Astrocyte (in vitro differentiated cells and primary cell): ENCODE data around the gene SRSF7. TPM values are rescaled to one million over a fixed set of nuclear protein-coding genes. Genes with fewer than 3 reads are reported as not detected.
A peak's percentile ranks its signal among the peaks of the same experiment; 100 is the strongest.

ENCODE experiments used
- DNase-seq: peaks from one replicate; pipeline ENCODE4 v3.0.0-alpha.2; 2010; ENCODE audit warnings: low read depth
- FAIRE-seq: peaks from 2 replicates; lab custom pipeline; 2011; peaks lifted over from hg19 to GRCh38; lab: Jason Lieb, UNC
- H2AFZ ChIP-seq: 2 replicates; pipeline ENCODE4 v1.6.0; 2012; ENCODE audit warnings: low read depth, low read length, inconsistent platforms
- H3K27ac ChIP-seq: 2 replicates; pipeline ENCODE4 v1.5.1; 2011; ENCODE audit warnings: low read depth, low read length, inconsistent platforms
- H3K27me3 ChIP-seq: 2 replicates; pipeline ENCODE4 v1.6.0; 2011; ENCODE audit warnings: low read length, inconsistent platforms; ENCODE audit not compliant: insufficient read depth
- H3K36me3 ChIP-seq: 2 replicates; pipeline ENCODE4 v1.5.1; 2011; ENCODE audit warnings: low read length, inconsistent platforms; ENCODE audit not compliant: insufficient read depth
- H3K4me1 ChIP-seq: 2 replicates; pipeline ENCODE4 v1.5.1; 2011; ENCODE audit warnings: low read length, inconsistent platforms; ENCODE audit not compliant: insufficient read depth
- H3K4me2 ChIP-seq: 2 replicates; pipeline ENCODE4 v1.6.0; 2012; ENCODE audit warnings: low read length, inconsistent platforms
- H3K4me3 ChIP-seq: 2 replicates; pipeline ENCODE4 v1.5.1; 2011; ENCODE audit warnings: low read depth, mild to moderate bottlenecking, low read length, inconsistent platforms; ENCODE audit not compliant: insufficient read depth
- H3K79me2 ChIP-seq: 2 replicates; pipeline ENCODE4 v1.6.0; 2012; ENCODE audit warnings: mild to moderate bottlenecking, low read length, inconsistent platforms; ENCODE audit not compliant: insufficient read depth
- H3K9ac ChIP-seq: 2 replicates; pipeline ENCODE4 v1.6.0; 2012; ENCODE audit warnings: mild to moderate bottlenecking, low read length, inconsistent platforms
- H3K9me3 ChIP-seq: 2 replicates; pipeline ENCODE4 v1.5.1; 2012; ENCODE audit warnings: low read depth, mild to moderate bottlenecking, low read length, inconsistent platforms; ENCODE audit not compliant: insufficient read depth
- H4K20me1 ChIP-seq: 2 replicates; pipeline ENCODE4 v1.6.0; 2012; ENCODE audit warnings: low read length, inconsistent platforms; ENCODE audit not compliant: insufficient read depth
- H3K27ac Mint-ChIP-seq: one replicate; pipeline ENCODE4 v1.8.0; 2021; ENCODE audit warnings: mild to moderate bottlenecking, mixed read lengths; ENCODE audit not compliant: unreplicated experiment
- H3K27me3 Mint-ChIP-seq: one replicate; pipeline ENCODE4 v1.8.0; 2021; ENCODE audit warnings: low read depth, mixed read lengths; ENCODE audit not compliant: unreplicated experiment
- H3K36me3 Mint-ChIP-seq: one replicate; pipeline ENCODE4 v1.8.0; 2021; ENCODE audit warnings: low read depth, mixed read lengths; ENCODE audit not compliant: unreplicated experiment
- H3K4me1 Mint-ChIP-seq: one replicate; pipeline ENCODE4 v1.8.0; 2021; ENCODE audit warnings: low read depth, mixed read lengths; ENCODE audit not compliant: unreplicated experiment
- H3K4me3 Mint-ChIP-seq: one replicate; pipeline ENCODE4 v1.8.0; 2021; ENCODE audit warnings: mild to moderate bottlenecking, moderate library complexity, mixed read lengths; ENCODE audit not compliant: unreplicated experiment
- H3K9me3 Mint-ChIP-seq: one replicate; pipeline ENCODE4 v1.8.0; 2021; ENCODE audit warnings: mild to moderate bottlenecking, mixed read lengths; ENCODE audit not compliant: unreplicated experiment
- CTCF ChIP-seq: IDR thresholded peaks from 2 replicates; pipeline ENCODE4 v1.5.1; 2011; ENCODE audit warnings: low read depth, mild to moderate bottlenecking, inconsistent platforms, low read length, moderate library complexity; ENCODE audit not compliant: insufficient read depth
- EZH2 ChIP-seq: IDR thresholded peaks from 2 replicates; pipeline ENCODE4 v1.6.1; 2012; ENCODE audit warnings: mild to moderate bottlenecking, low read length, inconsistent platforms; ENCODE audit not compliant: insufficient read depth
- total RNA-seq: library from RNA; stranded (reverse); gene quantifications from 2 replicates; pipeline ENCODE4 v1.2.1, GENCODE V29; 2021

The SRSF7 gene
- total RNA-seq, 1 donor from 2014 or later = 120 TPM

- Mint-ChIP-seq H3K27me3 (peaks cover 2% of the 10 kb centered on the region), H3K27ac (no peak overlapping the region), H3K4me3 (no peak overlapping the region), H3K4me1 (peaks cover 4% of the 10 kb centered on the region), H3K36me3 (no peaks in the 10 kb centered on the region), H3K9me3 (no peaks in the 10 kb centered on the region)
- Histone ChIP-seq H3K27me3 (no peaks in the 10 kb centered on the region), H3K4me2 (peak overlapping the region; percentile 64), H3K4me1 (peaks cover 13% of the 10 kb centered on the region), H2AFZ (peak overlapping the region; percentile 23), H3K4me3 (no peak overlapping the region), H3K27ac (peak overlapping the region; percentile 60), H3K79me2 (no peaks in the 10 kb centered on the region), H3K36me3 (no peaks in the 10 kb centered on the region), H3K9ac (peak overlapping the region; percentile 28), H4K20me1 (no peaks in the 10 kb centered on the region), H3K9me3 (no peaks in the 10 kb centered on the region)
- TF ChIP-seq EZH2 = no peak
- TF ChIP-seq CTCF = no peak
- FAIRE-seq = no peak
- DNase-seq = peak; percentile 54
Measured at GRCh38 chr2:38765551-38765950, 14.4 kb upstream of the SRSF7 start.

DNA sequence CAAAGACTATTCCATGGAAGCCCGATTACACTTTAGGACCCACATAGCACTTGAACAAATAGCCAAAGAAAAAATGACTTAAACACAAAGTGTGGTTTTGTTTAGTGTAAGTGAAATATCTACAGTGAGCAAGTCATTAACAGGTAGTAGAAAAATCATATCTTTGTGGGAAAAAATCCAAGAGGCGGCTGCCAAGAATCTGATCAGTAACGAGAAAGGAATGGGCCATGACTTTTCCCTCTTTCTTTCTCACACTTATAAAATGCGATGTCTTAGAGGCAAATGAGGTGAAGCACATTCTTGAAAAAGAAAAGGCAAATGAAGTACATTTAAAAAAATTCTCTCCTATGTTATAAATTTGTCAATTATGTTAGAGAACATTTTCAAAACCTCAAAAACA, 14.0 kb upstream of the SRSF7 start:
- DNase-seq (peak; percentile 91), FAIRE-seq (peak; percentile 23)
- Histone ChIP-seq H3K27ac (peak overlapping the region; percentile 60), H3K4me3 (no peak overlapping the region), H2AFZ (no peak overlapping the region), H3K36me3 (no peaks in the 10 kb centered on the region), H4K20me1 (no peaks in the 10 kb centered on the region), H3K9ac (no peak overlapping the region), H3K4me1 (peaks cover 13% of the 10 kb centered on the region), H3K27me3 (no peaks in the 10 kb centered on the region), H3K4me2 (peak overlapping the region; percentile 64), H3K79me2 (no peaks in the 10 kb centered on the region), H3K9me3 (no peaks in the 10 kb centered on the region)
- Mint-ChIP-seq H3K4me3 (no peak overlapping the region), H3K27me3 (peaks cover 2% of the 10 kb centered on the region), H3K36me3 (no peaks in the 10 kb centered on the region), H3K4me1 (peaks cover 4% of the 10 kb centered on the region), H3K9me3 (no peaks in the 10 kb centered on the region), H3K27ac (no peak overlapping the region)
- TF ChIP-seq EZH2 = no peak
- TF ChIP-seq CTCF = no peak

- H3K4me1 Mint-ChIP-seq = peaks cover 4% of the 10 kb centered on the region
- H3K4me3 ChIP-seq = no peak overlapping the region
- H3K27me3 Mint-ChIP-seq = peaks cover 2% of the 10 kb centered on the region
- no peaks in the 10 kb centered on the region for H3K9me3 ChIP-seq
- H3K27ac ChIP-seq = no peak overlapping the region
- H3K79me2 ChIP-seq = no peaks in the 10 kb centered on the region
- no peak overlapping the region for H3K4me3 Mint-ChIP-seq
- peaks cover 13% of the 10 kb centered on the region for H3K4me1 ChIP-seq
- H3K36me3 ChIP-seq = no peaks in the 10 kb centered on the region
- no peak for FAIRE-seq
- H4K20me1 ChIP-seq = no peaks in the 10 kb centered on the region
- H3K4me2 ChIP-seq = no peak overlapping the region
- no peaks in the 10 kb centered on the region for H3K36me3 Mint-ChIP-seq
- no peak for DNase-seq
- H3K9me3 Mint-ChIP-seq = no peaks in the 10 kb centered on the region
- TF ChIP-seq CTCF (no peak), EZH2 (no peak)
- no peak overlapping the region for H2AFZ ChIP-seq
- no peak overlapping the region for H3K27ac Mint-ChIP-seq
- no peak overlapping the region for H3K9ac ChIP-seq
- no peaks in the 10 kb centered on the region for H3K27me3 ChIP-seq
Measured at GRCh38 chr2:38763728-38764127, 12.6 kb upstream of the SRSF7 start.
